Astrocyte (in vitro differentiated cells and primary cell): ENCODE data around the gene SFPQ. TPM values are rescaled to one million over a fixed set of nuclear protein-coding genes. Genes with fewer than 3 reads are reported as not detected.
A peak's percentile ranks its signal among the peaks of the same experiment; 100 is the strongest.

Source experiments
- DNase-seq: peaks from one replicate; pipeline ENCODE4 v3.0.0-alpha.2; 2010; ENCODE audit warnings: low read depth
- FAIRE-seq: peaks from 2 replicates; lab custom pipeline; 2011; peaks lifted over from hg19 to GRCh38; lab: Jason Lieb, UNC
- H2AFZ ChIP-seq: 2 replicates; pipeline ENCODE4 v1.6.0; 2012; ENCODE audit warnings: low read depth, low read length, inconsistent platforms
- H3K27ac ChIP-seq: 2 replicates; pipeline ENCODE4 v1.5.1; 2011; ENCODE audit warnings: low read depth, low read length, inconsistent platforms
- H3K27me3 ChIP-seq: 2 replicates; pipeline ENCODE4 v1.6.0; 2011; ENCODE audit warnings: low read length, inconsistent platforms; ENCODE audit not compliant: insufficient read depth
- H3K36me3 ChIP-seq: 2 replicates; pipeline ENCODE4 v1.5.1; 2011; ENCODE audit warnings: low read length, inconsistent platforms; ENCODE audit not compliant: insufficient read depth
- H3K4me1 ChIP-seq: 2 replicates; pipeline ENCODE4 v1.5.1; 2011; ENCODE audit warnings: low read length, inconsistent platforms; ENCODE audit not compliant: insufficient read depth
- H3K4me2 ChIP-seq: 2 replicates; pipeline ENCODE4 v1.6.0; 2012; ENCODE audit warnings: low read length, inconsistent platforms
- H3K4me3 ChIP-seq: 2 replicates; pipeline ENCODE4 v1.5.1; 2011; ENCODE audit warnings: low read depth, mild to moderate bottlenecking, low read length, inconsistent platforms; ENCODE audit not compliant: insufficient read depth
- H3K79me2 ChIP-seq: 2 replicates; pipeline ENCODE4 v1.6.0; 2012; ENCODE audit warnings: mild to moderate bottlenecking, low read length, inconsistent platforms; ENCODE audit not compliant: insufficient read depth
- H3K9ac ChIP-seq: 2 replicates; pipeline ENCODE4 v1.6.0; 2012; ENCODE audit warnings: mild to moderate bottlenecking, low read length, inconsistent platforms
- H3K9me3 ChIP-seq: 2 replicates; pipeline ENCODE4 v1.5.1; 2012; ENCODE audit warnings: low read depth, mild to moderate bottlenecking, low read length, inconsistent platforms; ENCODE audit not compliant: insufficient read depth
- H4K20me1 ChIP-seq: 2 replicates; pipeline ENCODE4 v1.6.0; 2012; ENCODE audit warnings: low read length, inconsistent platforms; ENCODE audit not compliant: insufficient read depth
- H3K27ac Mint-ChIP-seq: one replicate; pipeline ENCODE4 v1.8.0; 2021; ENCODE audit warnings: mild to moderate bottlenecking, mixed read lengths; ENCODE audit not compliant: unreplicated experiment
- H3K27me3 Mint-ChIP-seq: one replicate; pipeline ENCODE4 v1.8.0; 2021; ENCODE audit warnings: low read depth, mixed read lengths; ENCODE audit not compliant: unreplicated experiment
- H3K36me3 Mint-ChIP-seq: one replicate; pipeline ENCODE4 v1.8.0; 2021; ENCODE audit warnings: low read depth, mixed read lengths; ENCODE audit not compliant: unreplicated experiment
- H3K4me1 Mint-ChIP-seq: one replicate; pipeline ENCODE4 v1.8.0; 2021; ENCODE audit warnings: low read depth, mixed read lengths; ENCODE audit not compliant: unreplicated experiment
- H3K4me3 Mint-ChIP-seq: one replicate; pipeline ENCODE4 v1.8.0; 2021; ENCODE audit warnings: mild to moderate bottlenecking, moderate library complexity, mixed read lengths; ENCODE audit not compliant: unreplicated experiment
- H3K9me3 Mint-ChIP-seq: one replicate; pipeline ENCODE4 v1.8.0; 2021; ENCODE audit warnings: mild to moderate bottlenecking, mixed read lengths; ENCODE audit not compliant: unreplicated experiment
- EZH2 ChIP-seq: IDR thresholded peaks from 2 replicates; pipeline ENCODE4 v1.6.1; 2012; ENCODE audit warnings: mild to moderate bottlenecking, low read length, inconsistent platforms; ENCODE audit not compliant: insufficient read depth
- total RNA-seq: library from RNA; stranded (reverse); gene quantifications from 2 replicates; pipeline ENCODE4 v1.2.1, GENCODE V29; 2021
- TF ChIP-seq, protein P1 (sequence below): IDR thresholded peaks from 2 replicates; pipeline ENCODE4 v1.5.1; 2011; ENCODE audit warnings: low read depth, mild to moderate bottlenecking, inconsistent platforms, low read length, moderate library complexity; ENCODE audit not compliant: insufficient read depth

SFPQ gene
- total RNA-seq, 1 donor from 2014 or later, result 209 TPM

GRCh38 chr1:35178874-35179380 is 14.0 kb downstream of the SFPQ start:
- Histone ChIP-seq H3K9ac (no peak overlapping the region), H2AFZ (no peak overlapping the region), H3K4me1 (peaks cover 4% of the 10 kb centered on the region), H3K79me2 (peaks cover 64% of the 10 kb centered on the region), H3K9me3 (no peaks in the 10 kb centered on the region), H3K4me2 (no peak overlapping the region), H3K36me3 (peaks cover 84% of the 10 kb centered on the region), H3K27me3 (no peaks in the 10 kb centered on the region), H3K4me3 (no peak overlapping the region), H3K27ac (no peak overlapping the region), H4K20me1 (peaks cover 100% of the 10 kb centered on the region)
- FAIRE-seq (no peak), DNase-seq (no peak)
- Mint-ChIP-seq H3K36me3 (peaks cover 26% of the 10 kb centered on the region), H3K27ac (no peak overlapping the region), H3K4me3 (no peak overlapping the region), H3K4me1 (peaks cover 31% of the 10 kb centered on the region), H3K9me3 (no peaks in the 10 kb centered on the region), H3K27me3 (no peaks in the 10 kb centered on the region)
- TF ChIP-seq, protein P1, sequence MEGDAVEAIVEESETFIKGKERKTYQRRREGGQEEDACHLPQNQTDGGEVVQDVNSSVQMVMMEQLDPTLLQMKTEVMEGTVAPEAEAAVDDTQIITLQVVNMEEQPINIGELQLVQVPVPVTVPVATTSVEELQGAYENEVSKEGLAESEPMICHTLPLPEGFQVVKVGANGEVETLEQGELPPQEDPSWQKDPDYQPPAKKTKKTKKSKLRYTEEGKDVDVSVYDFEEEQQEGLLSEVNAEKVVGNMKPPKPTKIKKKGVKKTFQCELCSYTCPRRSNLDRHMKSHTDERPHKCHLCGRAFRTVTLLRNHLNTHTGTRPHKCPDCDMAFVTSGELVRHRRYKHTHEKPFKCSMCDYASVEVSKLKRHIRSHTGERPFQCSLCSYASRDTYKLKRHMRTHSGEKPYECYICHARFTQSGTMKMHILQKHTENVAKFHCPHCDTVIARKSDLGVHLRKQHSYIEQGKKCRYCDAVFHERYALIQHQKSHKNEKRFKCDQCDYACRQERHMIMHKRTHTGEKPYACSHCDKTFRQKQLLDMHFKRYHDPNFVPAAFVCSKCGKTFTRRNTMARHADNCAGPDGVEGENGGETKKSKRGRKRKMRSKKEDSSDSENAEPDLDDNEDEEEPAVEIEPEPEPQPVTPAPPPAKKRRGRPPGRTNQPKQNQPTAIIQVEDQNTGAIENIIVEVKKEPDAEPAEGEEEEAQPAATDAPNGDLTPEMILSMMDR, result no peak
- no peak for TF ChIP-seq EZH2

- Mint-ChIP-seq H3K36me3 (peaks cover 26% of the 10 kb centered on the region), H3K4me1 (peaks cover 31% of the 10 kb centered on the region), H3K27me3 (no peaks in the 10 kb centered on the region), H3K9me3 (no peaks in the 10 kb centered on the region), H3K4me3 (peak overlapping the region; percentile 41), H3K27ac (no peak overlapping the region)
- Histone ChIP-seq H3K79me2 (peaks cover 58% of the 10 kb centered on the region), H3K9me3 (no peaks in the 10 kb centered on the region), H3K4me2 (no peak overlapping the region), H3K36me3 (peaks cover 79% of the 10 kb centered on the region), H3K27me3 (no peaks in the 10 kb centered on the region), H3K9ac (no peak overlapping the region), H3K27ac (no peak overlapping the region), H4K20me1 (peaks cover 100% of the 10 kb centered on the region), H3K4me1 (peaks cover 4% of the 10 kb centered on the region), H2AFZ (no peak overlapping the region), H3K4me3 (no peak overlapping the region)
- TF ChIP-seq, protein P1, result no peak
- no peak for TF ChIP-seq EZH2
- DNase-seq (no peak), FAIRE-seq (no peak)
Observed at GRCh38 chr1:35178295-35178695, 14.7 kb downstream of the SFPQ start.

- no peak overlapping the region for H3K4me3 Mint-ChIP-seq
- H3K4me3 ChIP-seq, result no peak overlapping the region
- peaks cover 71% of the 10 kb centered on the region for H3K36me3 ChIP-seq
- no peak overlapping the region for H2AFZ ChIP-seq
- no peak for DNase-seq
- TF ChIP-seq, protein P1, result no peak
- TF ChIP-seq EZH2, result no peak
- peaks cover 92% of the 10 kb centered on the region for H4K20me1 ChIP-seq
- H3K27ac ChIP-seq, result no peak overlapping the region
- H3K27ac Mint-ChIP-seq, result no peak overlapping the region
- H3K4me1 ChIP-seq, result peaks cover 4% of the 10 kb centered on the region
- H3K9me3 ChIP-seq, result no peaks in the 10 kb centered on the region
- H3K9ac ChIP-seq, result no peak overlapping the region
- peaks cover 48% of the 10 kb centered on the region for H3K79me2 ChIP-seq
- no peak for FAIRE-seq
- no peak overlapping the region for H3K4me2 ChIP-seq
- H3K27me3 ChIP-seq, result no peaks in the 10 kb centered on the region
- no peaks in the 10 kb centered on the region for H3K9me3 Mint-ChIP-seq
- peaks cover 25% of the 10 kb centered on the region for H3K4me1 Mint-ChIP-seq
- H3K36me3 Mint-ChIP-seq, result peaks cover 19% of the 10 kb centered on the region
- no peaks in the 10 kb centered on the region for H3K27me3 Mint-ChIP-seq
Observed at GRCh38 chr1:35177237-35177786, 15.6 kb downstream of the SFPQ start.
